GM18511 (cell line): ENCODE data around the gene C6orf163.
"Not testable (repeated sequence)": the region's sequence is repeated elsewhere in the genome, so short reads cannot be mapped to it uniquely, and the experiment has no call there.

ENCODE experiments used
- ATAC-seq: cut with Tn5 transposase; IDR thresholded peaks from one replicate; pipeline ENCODE4 v1.9.1; 2021; ENCODE audit warnings: mild to moderate bottlenecking, moderate library complexity; ENCODE audit not compliant: unreplicated experiment

The C6orf163 gene

GRCh38 chr6:87344731-87345130 lies at the start of gene C6orf163:
C6orf163 (plus strand) TSS chr6:87344813; CDS start chr6:87345100, 287 bp downstream.
- no peak for ATAC-seq

- no peak for ATAC-seq
These were observed 47.5 kb upstream of the C6orf163 start for GRCh38 chr6:87297119-87297518.

- not testable (repeated sequence) for ATAC-seq
These were observed 43.3 kb upstream of the C6orf163 start for GRCh38 chr6:87301277-87301676.

- ATAC-seq, result no peak
These were observed 35.6 kb upstream of the C6orf163 start for GRCh38 chr6:87308970-87309369.

- no peak for ATAC-seq
These were observed 31.8 kb upstream of the C6orf163 start for GRCh38 chr6:87312860-87313259.

GRCh38 chr6:87315071-87315470 lies 29.5 kb upstream of the C6orf163 start:
- no peak for ATAC-seq

GRCh38 chr6:87319271-87319987 lies 25.2 kb upstream of the C6orf163 start:
- ATAC-seq, result no peak

- peak; percentile 99 for ATAC-seq
These were observed 22.1 kb upstream of the C6orf163 start, which contains the start of gene SMIM8 for GRCh38 chr6:87322304-87323212. SMIM8 (plus strand) TSS chr6:87322588; CDS start chr6:87337032, 14,444 bp downstream.

- ATAC-seq, result not testable (repeated sequence)
These were observed 20.7 kb upstream of the C6orf163 start for GRCh38 chr6:87323880-87324279.

GRCh38 chr6:87330961-87331360 lies 13.7 kb upstream of the C6orf163 start:
- ATAC-seq, result no peak

- ATAC-seq, result no peak
These were observed 11.6 kb upstream of the C6orf163 start for GRCh38 chr6:87333033-87333432.

- ATAC-seq, result no peak
These were observed 10.9 kb upstream of the C6orf163 start for GRCh38 chr6:87333591-87334181.

- no peak for ATAC-seq
These were observed 9.9 kb upstream of the C6orf163 start for GRCh38 chr6:87334683-87335082.

- no peak for ATAC-seq
These were observed 8.2 kb upstream of the C6orf163 start for GRCh38 chr6:87336367-87336766.

GRCh38 chr6:87340230-87340629 lies 4.4 kb upstream of the C6orf163 start:
- no peak for ATAC-seq

GRCh38 chr6:87341158-87341557 lies 3.5 kb upstream of the C6orf163 start:
- ATAC-seq, result no peak

GRCh38 chr6:87341899-87342298 lies 2.7 kb upstream of the C6orf163 start:
- peak; percentile 99 for ATAC-seq

GRCh38 chr6:87342829-87343228 lies 1.8 kb upstream of the C6orf163 start:
- no peak for ATAC-seq

GRCh38 chr6:87346700-87347099 lies 2.1 kb downstream of the C6orf163 start:
- no peak for ATAC-seq

- ATAC-seq, result no peak
These were observed 5.3 kb downstream of the C6orf163 start for GRCh38 chr6:87349896-87350295.

GRCh38 chr6:87350516-87350915 lies 5.9 kb downstream of the C6orf163 start:
- no peak for ATAC-seq
